Thyroid gland (tissue), 4 donors: ENCODE results near the gene DLL4. TPM values are rescaled to one million over a fixed set of nuclear protein-coding genes. Genes with fewer than 3 reads are reported as not detected.

Experiments used
- DNase-seq, 2 donors: peaks; one replicate each; pipeline ENCODE4 v3.0.0-alpha.2; 2019
- H3K27ac ChIP-seq, 3 donors: fragments of 200-600 bp; sonication (generic); 1 replicate in 2 of 3; 2 replicates in 1 of 3; pipeline ENCODE4 v1.5.1; 2016 to 2019; ENCODE audit warnings: mild to moderate bottlenecking in 1 of 3, moderate library complexity in 1 of 3
- H3K27me3 ChIP-seq: fragments of 200-600 bp; sonication (generic); one replicate; pipeline ENCODE4 v1.5.1; 2019
- H3K36me3 ChIP-seq, 2 donors: fragments of 200-600 bp; sonication (generic); one replicate each; pipeline ENCODE4 v1.5.1; 2016 to 2019
- H3K4me1 ChIP-seq, 2 donors: fragments of 200-600 bp; sonication (generic); one replicate each; pipeline ENCODE4 v1.5.1; 2017 to 2019
- H3K4me3 ChIP-seq, 3 donors: fragments of 200-600 bp; sonication (generic); replicated peaks in 1 of 3; 1 replicate in 2 of 3; 2 replicates in 1 of 3; pipeline ENCODE4 v1.5.1; 2016; ENCODE audit warnings: mild to moderate bottlenecking in 1 of 3
- H3K9me3 ChIP-seq: fragments of 200-600 bp; sonication (generic); one replicate; pipeline ENCODE4 v1.5.1; 2017
- CTCF ChIP-seq, 6 experiments: fragments of 200-600 bp in 3 of 6; fragments of 450-650 bp in 3 of 6; sonication (generic) in 3 of 6; IDR thresholded peaks; one replicate each; pipeline ENCODE4 v1.5.1; 2016 to 2019; ENCODE audit warnings: antibody characterized with exemption in 6 of 6, mild to moderate bottlenecking in 2 of 6, inconsistent platforms in 1 of 6, moderate library complexity in 1 of 6
- POLR2A ChIP-seq, 2 donors: fragments of 450-650 bp; IDR thresholded peaks; one replicate each; pipeline ENCODE4 v1.6.1; 2017; ENCODE audit warnings: antibody characterized with exemption in 2 of 2, mild to moderate bottlenecking in 2 of 2, moderate library complexity in 1 of 2
- WGBS, 2 donors: methylation state at CpG; one replicate each; pipeline ENCODE4 v1.1.5; 2017; 5-methylcytosine and 5-hydroxymethylcytosine counted together
- intact Hi-C: fragments of 100-400 bp; cut with DNase I; formaldehyde crosslinking; loops from one replicate; pipeline ENCODE4 v1.15.1; 2023
- total RNA-seq, 4 donors: library from RNA; depleted of rRNA; stranded (reverse); fragments of >200 nt; gene quantifications; one replicate each; pipeline ENCODE4 v1.2.3, GENCODE V29; 2016

DLL4 gene
- total RNA-seq, 4 donors from 2014 or later = 6.8 to 27.1 (median 10.8) TPM

DNA sequence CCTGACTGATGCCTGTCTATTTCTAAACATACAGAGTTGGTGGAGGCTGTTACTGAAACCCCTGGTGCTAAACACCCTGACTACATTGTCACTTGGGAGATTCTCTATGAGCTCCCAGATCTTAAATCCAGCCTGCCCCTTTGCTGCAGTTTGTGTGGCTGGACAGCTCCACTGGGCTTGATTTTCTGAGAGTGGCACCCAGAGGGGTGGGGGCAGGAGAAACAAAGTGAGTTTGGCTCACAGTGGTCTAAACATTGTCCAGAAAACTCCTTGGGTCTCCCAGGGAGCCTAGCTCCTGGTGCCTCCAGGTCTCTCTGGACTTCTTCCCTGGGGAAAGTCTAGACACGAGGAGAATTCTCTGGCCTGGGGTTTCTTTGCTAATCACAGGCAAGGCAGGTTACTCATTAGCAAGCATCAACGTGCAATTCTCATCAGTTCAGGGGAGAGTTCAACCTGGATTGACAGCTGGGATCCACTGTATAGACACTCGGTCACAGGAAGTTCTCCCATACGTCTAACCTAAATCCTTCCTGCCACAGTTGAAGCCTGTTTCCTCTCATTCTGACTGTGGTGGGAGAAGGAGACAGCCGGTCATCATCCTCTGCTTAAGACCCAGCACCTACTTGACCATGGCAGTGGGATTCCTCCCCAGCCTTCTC lies 7.1 kb upstream of the DLL4 start:
- Histone ChIP-seq H3K36me3 (no peaks in the 10 kb centered on the region), H3K4me1 (peaks cover 12 to 22% of the 10 kb centered on the region in 2 donors), H3K27me3 (no peaks in the 10 kb centered on the region), H3K4me3 (no peak overlapping the region), H3K9me3 (no peaks in the 10 kb centered on the region), H3K27ac (no peak overlapping the region)
- 64 to 72% methylated on average over 5 of the region's 5 CpGs for WGBS, 2 donors
- intact Hi-C loops = no loop called here
- DNase-seq = no peak
- TF ChIP-seq POLR2A (IDR thresholded peaks at IDR 0.05) (no peak), CTCF (IDR thresholded peaks at IDR 0.05) (no peak)

DNA sequence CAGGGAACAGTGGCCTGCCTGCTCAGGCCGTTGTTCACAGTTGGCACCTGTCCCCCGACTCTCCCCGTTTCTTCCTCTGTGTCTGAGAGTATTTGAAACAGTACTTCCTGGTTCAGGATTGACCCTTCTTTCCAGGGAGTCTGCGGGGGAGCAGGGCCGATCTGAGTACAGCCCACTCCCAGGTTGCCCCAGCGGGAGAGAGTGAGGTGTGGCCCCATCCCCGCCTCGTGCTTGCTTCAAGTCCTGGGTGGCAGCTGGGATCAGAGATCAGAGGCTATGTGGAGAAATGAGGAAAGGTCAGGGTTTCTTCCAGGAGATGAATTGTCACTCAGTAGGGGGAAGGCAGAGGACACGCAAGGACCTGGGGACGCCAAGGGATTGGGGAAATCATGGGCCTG lies 6.5 kb upstream of the DLL4 start:
- Histone ChIP-seq H3K36me3 (no peaks in the 10 kb centered on the region), H3K4me3 (no peak overlapping the region), H3K27ac (no peak overlapping the region), H3K9me3 (no peaks in the 10 kb centered on the region), H3K4me1 (peaks cover 15 to 27% of the 10 kb centered on the region in 2 donors), H3K27me3 (no peaks in the 10 kb centered on the region)
- intact Hi-C loops = no loop called here
- TF ChIP-seq CTCF (IDR thresholded peaks at IDR 0.05) (no peak), POLR2A (IDR thresholded peaks at IDR 0.05) (no peak)
- DNase-seq = no peak
- WGBS, 2 donors = 68 to 85% methylated on average over 7 to 10 of the region's 10 CpGs

DNA sequence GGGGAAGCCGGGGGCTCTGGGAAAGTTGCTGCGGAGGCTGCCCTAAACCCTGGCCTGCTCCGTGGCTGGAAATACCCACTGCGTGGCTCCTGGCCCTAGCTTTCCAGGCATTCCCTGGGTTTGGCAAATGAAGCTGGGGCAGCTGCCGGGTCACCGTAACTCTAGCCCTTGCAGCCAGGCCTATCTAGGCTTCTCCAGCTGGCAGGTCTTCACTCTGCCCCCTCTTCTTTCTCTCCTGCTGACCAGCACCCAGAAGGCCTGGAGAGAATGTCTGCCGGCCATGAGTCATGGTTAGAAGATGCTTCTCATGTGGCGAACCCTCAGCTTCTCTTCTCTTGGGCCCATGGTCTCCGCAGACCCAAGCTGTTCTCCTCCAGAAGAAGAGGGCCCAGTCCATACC lies 5.6 kb upstream of the DLL4 start:
- Histone ChIP-seq H3K27ac (no peak overlapping the region), H3K27me3 (peaks cover 7% of the 10 kb centered on the region), H3K9me3 (no peaks in the 10 kb centered on the region), H3K4me1 (peaks cover 24 to 32% of the 10 kb centered on the region in 2 donors), H3K36me3 (no peaks in the 10 kb centered on the region), H3K4me3 (no peak overlapping the region)
- intact Hi-C loops = no loop called here
- TF ChIP-seq CTCF (IDR thresholded peaks at IDR 0.05) (no peak), POLR2A (IDR thresholded peaks at IDR 0.05) (no peak)
- 77 to 91% methylated on average over 9 of the region's 9 CpGs for WGBS, 2 donors
- DNase-seq = no peak

GRCh38 chr15:40925495-40925862 lies 3.7 kb upstream of the DLL4 start:
- no peak overlapping the region for H3K4me3 ChIP-seq
- H3K36me3 ChIP-seq = no peaks in the 10 kb centered on the region
- intact Hi-C loops = no loop called here
- H3K27me3 ChIP-seq = peaks cover 7% of the 10 kb centered on the region
- 3 to 30% methylated on average over 11 to 20 of the region's 30 CpGs for WGBS, 2 donors
- TF ChIP-seq POLR2A (IDR thresholded peaks at IDR 0.05) (no peak), CTCF (IDR thresholded peaks at IDR 0.05) (no peak)
- DNase-seq = no peak
- H3K27ac ChIP-seq = no peak overlapping the region
- H3K9me3 ChIP-seq = no peaks in the 10 kb centered on the region
- peaks cover 43 to 52% of the 10 kb centered on the region in 2 donors for H3K4me1 ChIP-seq

- DNase-seq = no peak
- H3K27ac ChIP-seq = no peak overlapping the region
- intact Hi-C loops = no loop called here
- no peaks in the 10 kb centered on the region for H3K9me3 ChIP-seq
- H3K27me3 ChIP-seq = peaks cover 7% of the 10 kb centered on the region
- 18 to 20% methylated on average over 3 to 23 of the region's 61 CpGs for WGBS, 2 donors
- peaks cover 49 to 57% of the 10 kb centered on the region in 2 donors for H3K4me1 ChIP-seq
- H3K4me3 ChIP-seq = peak overlapping the region in 1 of 3 donors; percentile 17
- no peak for TF ChIP-seq POLR2A (IDR thresholded peaks at IDR 0.05)
- no peak for TF ChIP-seq CTCF (IDR thresholded peaks at IDR 0.05)
- H3K36me3 ChIP-seq = no peaks in the 10 kb centered on the region
Measured at GRCh38 chr15:40925863-40926658, 3.1 kb upstream of the DLL4 start.
